Vagina (tissue), 2 donors: ENCODE results near the gene EPC1. TPM values are rescaled to one million over a fixed set of nuclear protein-coding genes. Genes with fewer than 3 reads are reported as not detected.
"Not testable (repeated sequence)": the region's sequence is repeated elsewhere in the genome, so short reads cannot be mapped to it uniquely, and the experiment has no call there.

ENCODE experiments used
- DNase-seq, 2 donors: peaks; one replicate each; pipeline ENCODE4 v3.0.0-alpha.2; 2017; ENCODE audit errors: extremely low spot score in 2 of 2
- H3K27ac ChIP-seq: fragments of 200-600 bp; sonication (generic); one replicate; pipeline ENCODE4 v1.5.1; 2019
- H3K27me3 ChIP-seq: fragments of 200-600 bp; sonication (generic); one replicate; pipeline ENCODE4 v1.5.1; 2019
- H3K36me3 ChIP-seq, 2 donors: fragments of 200-600 bp; sonication (generic); one replicate each; pipeline ENCODE4 v1.5.1; 2017 to 2019
- H3K4me1 ChIP-seq: fragments of 200-600 bp; sonication (generic); one replicate; pipeline ENCODE4 v1.5.1; 2019
- H3K4me3 ChIP-seq, 2 donors: fragments of 200-600 bp; sonication (generic); 1 replicate in 1 of 2; 2 replicates in 1 of 2; pipeline ENCODE4 v1.5.1; 2016 to 2019
- H3K9me3 ChIP-seq: fragments of 200-600 bp; sonication (generic); one replicate; pipeline ENCODE4 v1.5.1; 2019
- CTCF ChIP-seq, 3 experiments: fragments of 450-650 bp in 2 of 3; fragments of 200-600 bp in 1 of 3; sonication (generic) in 1 of 3; IDR thresholded peaks; one replicate each; pipeline ENCODE4 v1.5.1; 2017 to 2019; ENCODE audit warnings: antibody characterized with exemption in 3 of 3, mild to moderate bottlenecking in 2 of 3, moderate library complexity in 2 of 3
- POLR2A ChIP-seq, 2 donors: fragments of 450-650 bp; IDR thresholded peaks; one replicate each; pipeline ENCODE4 v1.6.1; 2017; ENCODE audit warnings: antibody characterized with exemption in 2 of 2, mild to moderate bottlenecking in 2 of 2, moderate library complexity in 2 of 2
- POLR2AphosphoS5 ChIP-seq, 2 donors: sonication (generic); formaldehyde crosslinking; IDR thresholded peaks; one replicate each; pipeline ENCODE4 v1.9.0; 2017; ENCODE audit warnings: antibody characterized with exemption in 2 of 2, mild to moderate bottlenecking in 2 of 2, low read depth in 1 of 2; ENCODE audit not compliant: insufficient read depth in 1 of 2
- intact Hi-C: fragments of 100-400 bp; cut with DNase I; formaldehyde crosslinking; loops from one replicate; pipeline ENCODE4 v1.15.1; 2023
- total RNA-seq: library from RNA; depleted of rRNA; stranded (reverse); fragments of >200 nt; gene quantifications from one replicate; pipeline ENCODE4 v1.2.3, GENCODE V29; 2016

Gene EPC1
- total RNA-seq = 54.5 TPM

GRCh38 chr10:32346551-32347362 is at the start of gene EPC1:
Gene EPC1 (minus strand): TSS chr10:32347158. CDS start chr10:32346915, 243 bp downstream.
- peak in 1 of 2 donors; percentile 82 for TF ChIP-seq POLR2A (IDR thresholded peaks at IDR 0.05)
- peak in 1 of 2 donors; percentile 91 for TF ChIP-seq POLR2AphosphoS5 (IDR thresholded peaks at IDR 0.05; ENCODE audit: insufficient read depth in 1 of 2, low read depth in 1 of 2)
- peak in 1 of 3 experiments; percentile 6 for TF ChIP-seq CTCF (IDR thresholded peaks at IDR 0.05)

GRCh38 chr10:32393911-32394310 is 47.0 kb upstream of the EPC1 start:
- H3K4me1 ChIP-seq = no peaks in the 10 kb centered on the region
- intact Hi-C loops = no loop called here
- H3K9me3 ChIP-seq = no peaks in the 10 kb centered on the region
- no peak overlapping the region for H3K4me3 ChIP-seq
- H3K27me3 ChIP-seq = no peaks in the 10 kb centered on the region
- TF ChIP-seq POLR2A (IDR thresholded peaks at IDR 0.05) (no peak), POLR2AphosphoS5 (IDR thresholded peaks at IDR 0.05; ENCODE audit: insufficient read depth in 1 of 2, low read depth in 1 of 2) (no peak), CTCF (IDR thresholded peaks at IDR 0.05) (no peak)
- no peaks in the 10 kb centered on the region for H3K36me3 ChIP-seq
- no peak overlapping the region for H3K27ac ChIP-seq
- no peak for DNase-seq

More at GRCh38 chr10:32346551-32347362, at the start of gene EPC1:
- H3K27ac ChIP-seq = peak within 1 kb of the TSS; percentile 100
- H3K4me1 ChIP-seq = peaks cover 70% of the 10 kb centered on the region
- no peaks in the 10 kb centered on the region for H3K27me3 ChIP-seq
- no peaks in the 10 kb centered on the region for H3K9me3 ChIP-seq
- intact Hi-C loops = loop anchor here (10.0 kb wide), 1 partner anchor 92 kb away; no protein-coding TSS in a partner anchor
- peak in 1 of 2 donors; percentile 93 for DNase-seq
- peak within 1 kb of the TSS; percentile 89 to 99 for H3K4me3 ChIP-seq
- no peaks in the 10 kb centered on the region for H3K36me3 ChIP-seq

- H3K27ac ChIP-seq, H3K36me3 ChIP-seq, H3K9me3 ChIP-seq, H3K27me3 ChIP-seq, H3K4me1 ChIP-seq, H3K4me3 ChIP-seq, intact Hi-C loops, DNase-seq: not testable (repeated sequence)
These were observed 45.3 kb upstream of the EPC1 start for GRCh38 chr10:32392284-32392683.

GRCh38 chr10:32390193-32390592 is 43.2 kb upstream of the EPC1 start:
- no peak for TF ChIP-seq CTCF (IDR thresholded peaks at IDR 0.05)
- no peak for TF ChIP-seq POLR2A (IDR thresholded peaks at IDR 0.05)
- no peak for TF ChIP-seq POLR2AphosphoS5 (IDR thresholded peaks at IDR 0.05; ENCODE audit: insufficient read depth in 1 of 2, low read depth in 1 of 2)
- no peaks in the 10 kb centered on the region for H3K4me1 ChIP-seq
- intact Hi-C loops = no loop called here
- H3K9me3 ChIP-seq = no peaks in the 10 kb centered on the region
- H3K4me3 ChIP-seq = no peak overlapping the region
- H3K27me3 ChIP-seq = no peaks in the 10 kb centered on the region
- no peak overlapping the region for H3K27ac ChIP-seq
- DNase-seq = no peak
- H3K36me3 ChIP-seq = no peaks in the 10 kb centered on the region

GRCh38 chr10:32388258-32389027 is 41.5 kb upstream of the EPC1 start:
- no peaks in the 10 kb centered on the region for H3K9me3 ChIP-seq
- no peak overlapping the region for H3K4me3 ChIP-seq
- no peak for DNase-seq
- H3K36me3 ChIP-seq = no peaks in the 10 kb centered on the region
- no peak overlapping the region for H3K27ac ChIP-seq
- no peaks in the 10 kb centered on the region for H3K27me3 ChIP-seq
- H3K4me1 ChIP-seq = no peaks in the 10 kb centered on the region
- TF ChIP-seq POLR2AphosphoS5 (IDR thresholded peaks at IDR 0.05; ENCODE audit: insufficient read depth in 1 of 2, low read depth in 1 of 2) = no peak
- TF ChIP-seq CTCF (IDR thresholded peaks at IDR 0.05) = no peak
- TF ChIP-seq POLR2A (IDR thresholded peaks at IDR 0.05) = no peak
- intact Hi-C loops = no loop called here
